ENCODE data around the gene ARL15.
"Not testable (repeated sequence)": the region's sequence is repeated elsewhere in the genome, so short reads cannot be mapped to it uniquely, and the experiment has no call there.

ARL15 gene

GRCh38 chr5:54088081-54088480 is 222.3 kb downstream of the ARL15 start:
- no peak for TF ChIP-seq ZNF274 (IDR thresholded peaks at IDR 0.05; ENCODE audit: low read depth, low read length)
- H3K4me3 ChIP-seq (ENCODE audit: low read length): no peak overlapping the region

- H3K4me3 ChIP-seq (ENCODE audit: low read length): no peak overlapping the region
- TF ChIP-seq ZNF274 (IDR thresholded peaks at IDR 0.05; ENCODE audit: low read depth, low read length): no peak
Measured at GRCh38 chr5:54087436-54087835, 222.9 kb downstream of the ARL15 start.

- TF ChIP-seq ZNF274 (IDR thresholded peaks at IDR 0.05; ENCODE audit: low read depth, low read length): no peak
- no peak overlapping the region for H3K4me3 ChIP-seq (ENCODE audit: low read length)
Measured at GRCh38 chr5:54086191-54086590, 224.2 kb downstream of the ARL15 start.

GRCh38 chr5:54084696-54085095 is 225.7 kb downstream of the ARL15 start:
- TF ChIP-seq ZNF274 (IDR thresholded peaks at IDR 0.05; ENCODE audit: low read depth, low read length): no peak
- no peak overlapping the region for H3K4me3 ChIP-seq (ENCODE audit: low read length)

GRCh38 chr5:54083851-54084250 is 226.5 kb downstream of the ARL15 start:
- TF ChIP-seq ZNF274 (IDR thresholded peaks at IDR 0.05; ENCODE audit: low read depth, low read length): no peak
- no peak overlapping the region for H3K4me3 ChIP-seq (ENCODE audit: low read length)

- H3K4me3 ChIP-seq (ENCODE audit: low read length): no peak overlapping the region
- TF ChIP-seq ZNF274 (IDR thresholded peaks at IDR 0.05; ENCODE audit: low read depth, low read length): no peak
Measured at GRCh38 chr5:54083245-54083644, 227.1 kb downstream of the ARL15 start.

GRCh38 chr5:54081415-54081814 is 229.0 kb downstream of the ARL15 start:
- TF ChIP-seq ZNF274 (IDR thresholded peaks at IDR 0.05; ENCODE audit: low read depth, low read length): no peak

GRCh38 chr5:54080831-54081230 is 229.5 kb downstream of the ARL15 start:
- H3K4me3 ChIP-seq (ENCODE audit: low read length): no peak overlapping the region
- no peak for TF ChIP-seq ZNF274 (IDR thresholded peaks at IDR 0.05; ENCODE audit: low read depth, low read length)

More at GRCh38 chr5:54081415-54081814, 229.0 kb downstream of the ARL15 start:
- no peak overlapping the region for H3K4me3 ChIP-seq (ENCODE audit: low read length)

GRCh38 chr5:54073735-54074134 is 236.6 kb downstream of the ARL15 start:
- TF ChIP-seq ZNF274 (IDR thresholded peaks at IDR 0.05; ENCODE audit: low read depth, low read length): no peak
- no peak overlapping the region for H3K4me3 ChIP-seq (ENCODE audit: low read length)

GRCh38 chr5:54073131-54073530 is 237.2 kb downstream of the ARL15 start:
- no peak overlapping the region for H3K4me3 ChIP-seq (ENCODE audit: low read length)
- no peak for TF ChIP-seq ZNF274 (IDR thresholded peaks at IDR 0.05; ENCODE audit: low read depth, low read length)

- H3K4me3 ChIP-seq (ENCODE audit: low read length): no peak overlapping the region
- TF ChIP-seq ZNF274 (IDR thresholded peaks at IDR 0.05; ENCODE audit: low read depth, low read length): no peak
Measured at GRCh38 chr5:54066433-54066832, 243.9 kb downstream of the ARL15 start.

- H3K4me3 ChIP-seq (ENCODE audit: low read length): no peak overlapping the region
- TF ChIP-seq ZNF274 (IDR thresholded peaks at IDR 0.05; ENCODE audit: low read depth, low read length): no peak
Measured at GRCh38 chr5:54063817-54064216, 246.6 kb downstream of the ARL15 start.

- no peak for TF ChIP-seq ZNF274 (IDR thresholded peaks at IDR 0.05; ENCODE audit: low read depth, low read length)
- no peak overlapping the region for H3K4me3 ChIP-seq (ENCODE audit: low read length)
Measured at GRCh38 chr5:54062958-54063357, 247.4 kb downstream of the ARL15 start.

- not testable (repeated sequence) for H3K4me3 ChIP-seq (ENCODE audit: low read length)
Measured at GRCh38 chr5:54060919-54061318, 249.5 kb downstream of the ARL15 start.

- no peak for TF ChIP-seq ZNF274 (IDR thresholded peaks at IDR 0.05; ENCODE audit: low read depth, low read length)
- H3K4me3 ChIP-seq (ENCODE audit: low read length): no peak overlapping the region
Measured at GRCh38 chr5:54049963-54050362, 260.4 kb downstream of the ARL15 start.

GRCh38 chr5:54049144-54049543 is 261.2 kb downstream of the ARL15 start:
- no peak for TF ChIP-seq ZNF274 (IDR thresholded peaks at IDR 0.05; ENCODE audit: low read depth, low read length)
- no peak overlapping the region for H3K4me3 ChIP-seq (ENCODE audit: low read length)
